Measurements from ENCODE around the gene GCC1. TPM values are rescaled to one million over a fixed set of nuclear protein-coding genes. Genes with fewer than 3 reads are reported as not detected.

Gene GCC1
- total RNA-seq, 4 donors from 2014 or later: 13.5 to 17.3 (median 14.9) TPM

- DNase-seq: no peak
- TF ChIP-seq, protein P1, sequence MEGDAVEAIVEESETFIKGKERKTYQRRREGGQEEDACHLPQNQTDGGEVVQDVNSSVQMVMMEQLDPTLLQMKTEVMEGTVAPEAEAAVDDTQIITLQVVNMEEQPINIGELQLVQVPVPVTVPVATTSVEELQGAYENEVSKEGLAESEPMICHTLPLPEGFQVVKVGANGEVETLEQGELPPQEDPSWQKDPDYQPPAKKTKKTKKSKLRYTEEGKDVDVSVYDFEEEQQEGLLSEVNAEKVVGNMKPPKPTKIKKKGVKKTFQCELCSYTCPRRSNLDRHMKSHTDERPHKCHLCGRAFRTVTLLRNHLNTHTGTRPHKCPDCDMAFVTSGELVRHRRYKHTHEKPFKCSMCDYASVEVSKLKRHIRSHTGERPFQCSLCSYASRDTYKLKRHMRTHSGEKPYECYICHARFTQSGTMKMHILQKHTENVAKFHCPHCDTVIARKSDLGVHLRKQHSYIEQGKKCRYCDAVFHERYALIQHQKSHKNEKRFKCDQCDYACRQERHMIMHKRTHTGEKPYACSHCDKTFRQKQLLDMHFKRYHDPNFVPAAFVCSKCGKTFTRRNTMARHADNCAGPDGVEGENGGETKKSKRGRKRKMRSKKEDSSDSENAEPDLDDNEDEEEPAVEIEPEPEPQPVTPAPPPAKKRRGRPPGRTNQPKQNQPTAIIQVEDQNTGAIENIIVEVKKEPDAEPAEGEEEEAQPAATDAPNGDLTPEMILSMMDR (IDR thresholded peaks at IDR 0.05): no peak
- no peak for TF ChIP-seq POLR2A (IDR thresholded peaks at IDR 0.05)
- Histone ChIP-seq H3K36me3 (no peaks in the 10 kb centered on the region), H3K4me3 (no peak overlapping the region), H3K27ac (no peak overlapping the region), H3K4me1 (no peaks in the 10 kb centered on the region), H3K9me3 (no peaks in the 10 kb centered on the region), H3K27me3 (peaks cover 0 to 20% (median 0%) of the 10 kb centered on the region in 4 donors)
- intact Hi-C loops (cut with DNase I): no loop called here
Measured at GRCh38 chr7:127625331-127625730, 39.9 kb upstream of the GCC1 start.

DNA sequence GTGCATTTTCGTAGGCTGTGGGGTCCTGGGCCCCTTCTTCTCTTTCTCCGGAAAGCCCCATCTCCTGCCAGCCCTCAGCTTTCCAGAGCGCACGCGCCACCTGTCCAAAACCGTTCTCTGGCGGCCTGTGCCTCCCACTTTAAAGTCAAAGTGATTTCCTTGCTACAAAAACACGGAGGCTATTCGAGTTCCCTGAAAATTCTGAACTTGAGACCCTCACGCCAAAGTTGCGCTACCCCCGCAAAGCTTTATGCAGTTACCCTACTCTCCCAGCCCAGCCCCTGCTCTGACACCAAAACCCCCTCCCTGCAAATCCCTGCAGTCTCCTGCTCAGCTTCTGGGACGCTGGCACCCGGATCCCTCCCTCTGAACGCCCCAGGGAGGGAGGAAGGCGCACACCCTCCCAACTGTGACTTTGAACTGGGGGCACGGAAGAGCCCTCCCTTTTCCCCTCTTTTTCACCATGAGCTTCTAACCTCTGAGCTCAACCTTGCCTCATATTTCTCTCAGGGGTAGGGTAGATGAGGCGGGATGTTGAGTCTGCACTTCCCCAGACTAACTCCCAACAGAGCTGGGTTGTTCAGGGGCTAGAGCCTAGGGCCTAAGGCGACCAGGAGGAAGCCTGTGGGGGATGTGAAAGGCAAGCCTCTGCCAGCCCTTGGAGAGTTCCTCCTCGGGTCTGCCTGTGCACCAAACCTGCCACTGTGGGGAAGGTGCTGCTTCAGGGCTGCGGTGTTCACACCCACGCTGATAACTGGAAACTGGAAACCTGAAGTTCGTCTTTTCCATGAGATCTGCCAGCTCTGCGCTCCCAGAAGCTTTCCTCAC lies 35.2 kb upstream of the GCC1 start:
- intact Hi-C loops (cut with DNase I): no loop called here
- H3K4me3 ChIP-seq: no peak overlapping the region
- H3K27ac ChIP-seq: no peak overlapping the region
- no peaks in the 10 kb centered on the region for H3K9me3 ChIP-seq
- DNase-seq: no peak
- 3 to 4% methylated on average over 17 to 23 of the region's 24 CpGs for WGBS, 2 donors
- H3K36me3 ChIP-seq: no peaks in the 10 kb centered on the region
- no peak for TF ChIP-seq POLR2A (IDR thresholded peaks at IDR 0.05)
- TF ChIP-seq, protein P1 (IDR thresholded peaks at IDR 0.05): no peak
- H3K27me3 ChIP-seq: peaks cover 0 to 68% (median 0%) of the 10 kb centered on the region in 4 donors
- H3K4me1 ChIP-seq: no peaks in the 10 kb centered on the region

DNA sequence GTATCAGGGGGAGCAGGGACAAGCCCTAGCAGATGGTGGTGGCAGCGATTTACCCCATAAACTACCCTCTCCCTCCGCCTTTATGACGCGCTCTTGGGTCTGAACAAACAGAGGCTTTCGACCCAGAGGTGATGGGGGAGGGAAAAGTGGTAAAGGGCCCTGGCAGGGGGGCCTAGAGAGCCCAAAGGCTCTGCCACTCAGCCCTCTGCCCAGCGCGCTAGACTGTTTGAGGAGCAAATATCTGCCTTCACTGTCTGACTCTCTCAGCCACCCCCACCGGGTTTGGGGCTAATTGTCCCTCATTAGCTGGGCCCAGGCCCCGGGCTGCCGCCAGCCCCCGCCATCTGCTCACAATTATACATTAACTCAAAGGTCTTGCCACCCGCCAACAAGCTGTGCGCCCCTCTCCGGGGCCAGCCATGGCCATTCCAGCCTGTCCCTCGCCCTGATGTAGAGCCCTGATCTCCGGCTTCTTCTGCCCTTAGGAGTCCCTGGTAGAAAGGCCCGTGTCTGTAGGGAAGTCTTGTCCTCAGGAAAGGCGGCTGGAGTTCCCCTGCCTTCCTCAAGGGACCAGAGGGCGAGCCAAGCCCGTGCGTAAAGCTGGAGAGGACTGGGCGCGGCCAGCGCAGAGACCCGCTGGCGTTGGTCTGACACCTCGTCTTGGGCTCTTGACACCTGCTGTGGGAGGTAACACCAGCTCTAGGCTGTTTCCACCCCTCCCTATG lies 34.4 kb upstream of the GCC1 start:
- no peaks in the 10 kb centered on the region for H3K4me1 ChIP-seq
- DNase-seq: no peak
- H3K9me3 ChIP-seq: no peaks in the 10 kb centered on the region
- peaks cover 0 to 75% (median 0%) of the 10 kb centered on the region in 4 donors for H3K27me3 ChIP-seq
- intact Hi-C loops (cut with DNase I): no loop called here
- TF ChIP-seq POLR2A (IDR thresholded peaks at IDR 0.05): no peak
- TF ChIP-seq, protein P1 (IDR thresholded peaks at IDR 0.05): no peak
- no peak overlapping the region for H3K4me3 ChIP-seq
- whole genome bisulfite sequencing, 2 donors: 7 to 17% methylated on average over 15 to 19 of the region's 27 CpGs
- H3K27ac ChIP-seq: no peak overlapping the region
- H3K36me3 ChIP-seq: no peaks in the 10 kb centered on the region

DNA sequence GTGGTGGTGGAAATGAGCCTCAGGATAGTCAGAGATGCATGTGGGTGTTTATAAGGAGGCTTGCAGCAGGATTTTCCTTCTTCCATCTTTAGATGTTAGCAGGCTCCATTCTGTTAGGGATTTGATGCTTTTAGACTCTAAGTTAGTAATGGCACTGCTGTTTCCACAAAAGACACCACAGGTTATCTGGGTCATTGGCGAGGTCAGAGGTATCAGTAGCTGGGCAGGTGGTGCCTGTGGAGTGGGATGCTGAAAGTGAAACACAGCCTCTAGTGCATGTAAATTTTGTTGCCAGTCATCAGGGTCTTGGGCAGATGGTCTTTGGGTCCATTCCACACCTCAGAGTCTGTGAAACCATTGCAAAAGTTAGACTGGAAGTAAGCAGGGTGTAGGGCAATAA lies 33.4 kb upstream of the GCC1 start:
- H3K27me3 ChIP-seq: peaks cover 0 to 86% (median 0%) of the 10 kb centered on the region in 4 donors
- intact Hi-C loops (cut with DNase I): no loop called here
- TF ChIP-seq, protein P1 (IDR thresholded peaks at IDR 0.05): no peak
- no peak for TF ChIP-seq POLR2A (IDR thresholded peaks at IDR 0.05)
- H3K4me3 ChIP-seq: no peak overlapping the region
- no peaks in the 10 kb centered on the region for H3K9me3 ChIP-seq
- H3K27ac ChIP-seq: no peak overlapping the region
- DNase-seq: no peak
- H3K36me3 ChIP-seq: no peaks in the 10 kb centered on the region
- 63 to 80% methylated on average over 1 of the region's 1 CpG for WGBS, 2 donors
- no peaks in the 10 kb centered on the region for H3K4me1 ChIP-seq

DNA sequence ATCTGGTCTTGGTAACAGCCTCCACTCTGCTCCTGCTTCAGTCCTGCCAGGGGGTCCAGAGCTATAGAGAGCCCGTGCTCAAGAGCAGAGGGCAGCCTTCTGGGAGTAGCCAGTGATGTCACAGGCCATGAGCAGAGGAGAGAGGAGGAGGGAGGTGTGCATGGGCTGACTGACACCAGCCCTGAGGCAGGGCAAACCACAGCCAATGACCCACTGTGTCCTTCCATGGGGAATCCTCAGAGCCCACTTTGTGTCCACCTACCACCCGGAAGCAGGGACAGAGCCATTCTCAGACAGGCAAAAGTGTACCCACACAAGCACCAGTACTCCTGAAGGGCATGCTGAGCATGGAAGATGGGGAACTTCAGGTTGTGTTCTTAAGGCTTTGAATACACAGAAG lies 32.6 kb upstream of the GCC1 start, which contains the start of gene PAX4:
Gene PAX4, minus strand, starts transcription at position 101 of the 400 bp plus-strand sequence. CDS start 2,214 bp downstream, outside the sequence.
- intact Hi-C loops (cut with DNase I): no loop called here
- TF ChIP-seq, protein P1 (IDR thresholded peaks at IDR 0.05): no peak
- no peak for TF ChIP-seq POLR2A (IDR thresholded peaks at IDR 0.05)
- no peak within 1 kb of the TSS for H3K4me3 ChIP-seq
- H3K27me3 ChIP-seq: peaks cover 0 to 93% (median 0%) of the 10 kb centered on the region in 4 donors
- WGBS, 2 donors: 17 to 86% methylated on average over 1 of the region's 2 CpGs
- H3K4me1 ChIP-seq: no peaks in the 10 kb centered on the region
- no peaks in the 10 kb centered on the region for H3K36me3 ChIP-seq
- no peaks in the 10 kb centered on the region for H3K9me3 ChIP-seq
- no peak within 1 kb of the TSS for H3K27ac ChIP-seq
- DNase-seq: no peak

Data from esophagus squamous epithelium (tissue), 5 donors.